Stimulated activated CD4-positive, alpha-beta T cell treated with anti-CD3 and anti-CD28 coated beads, Interleukin-4, amount 100 ng/mL, for 4 hours (primary cell): ENCODE measurements around the gene PRKACA.

ENCODE experiments used
- DNase-seq, 2 experiments: peaks; one replicate each; pipeline ENCODE4 v3.0.0-alpha.2; 2020

Gene PRKACA

GRCh38 chr19:14116525-14116917 lies 1.0 kb downstream of the PRKACA start:
- no peak for DNase-seq

DNA sequence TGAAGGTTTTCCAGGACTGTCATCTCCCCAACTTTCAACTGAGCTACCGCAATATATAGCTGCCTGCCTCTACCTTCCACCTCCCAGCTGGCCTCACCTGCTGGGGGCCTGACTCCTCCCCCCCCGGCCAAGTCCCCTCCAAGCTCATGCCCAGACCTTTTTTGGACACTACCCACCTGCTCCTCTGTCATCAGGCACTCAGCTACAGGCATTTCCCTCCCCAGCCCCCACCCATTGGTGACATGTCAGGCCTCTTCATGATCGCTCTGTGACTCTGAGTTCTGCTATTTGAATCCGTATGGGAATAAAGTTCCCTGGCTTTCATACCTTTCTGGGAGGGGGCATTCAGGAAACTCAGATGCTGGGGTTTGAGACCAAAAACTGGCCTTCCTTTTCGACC lies 1.8 kb downstream of the PRKACA start:
- DNase-seq, result no peak

- DNase-seq, result peak; percentile 37 to 50
These were observed 2.7 kb downstream of the PRKACA start for GRCh38 chr19:14114854-14115253.

- DNase-seq, result no peak
These were observed 3.1 kb downstream of the PRKACA start for GRCh38 chr19:14114439-14114838.

- DNase-seq, result peak; percentile 21 to 45
These were observed 3.7 kb downstream of the PRKACA start for GRCh38 chr19:14113762-14114414.

DNA sequence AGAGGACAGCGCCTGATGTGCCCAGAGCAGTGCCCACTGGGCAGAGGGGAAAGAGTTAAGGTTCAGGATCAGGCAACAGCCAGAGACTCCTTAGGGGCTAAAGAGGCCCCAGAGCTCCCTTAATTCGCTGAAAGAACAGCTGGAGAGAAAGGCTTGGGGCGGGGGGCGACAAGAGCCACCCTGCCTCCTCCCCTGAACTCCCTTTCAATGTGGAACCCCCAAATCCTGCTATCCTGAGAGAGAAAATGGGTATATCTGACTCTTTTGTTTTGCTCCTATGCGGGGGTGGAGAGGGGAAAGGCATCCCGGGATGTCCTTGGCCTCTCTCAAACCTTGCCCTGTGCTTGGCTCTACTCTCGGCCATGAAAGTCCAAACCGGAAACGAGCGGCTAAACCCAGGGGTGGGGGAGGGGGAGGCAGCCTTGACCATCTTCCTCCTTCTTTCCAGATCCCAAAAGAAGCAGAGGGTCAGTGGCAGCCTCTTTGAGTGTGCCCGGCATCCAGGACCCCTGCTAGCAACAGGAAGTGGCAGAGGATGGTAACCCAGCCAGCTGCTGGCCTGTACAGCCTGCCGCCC lies 4.7 kb downstream of the PRKACA start:
- no peak for DNase-seq

DNA sequence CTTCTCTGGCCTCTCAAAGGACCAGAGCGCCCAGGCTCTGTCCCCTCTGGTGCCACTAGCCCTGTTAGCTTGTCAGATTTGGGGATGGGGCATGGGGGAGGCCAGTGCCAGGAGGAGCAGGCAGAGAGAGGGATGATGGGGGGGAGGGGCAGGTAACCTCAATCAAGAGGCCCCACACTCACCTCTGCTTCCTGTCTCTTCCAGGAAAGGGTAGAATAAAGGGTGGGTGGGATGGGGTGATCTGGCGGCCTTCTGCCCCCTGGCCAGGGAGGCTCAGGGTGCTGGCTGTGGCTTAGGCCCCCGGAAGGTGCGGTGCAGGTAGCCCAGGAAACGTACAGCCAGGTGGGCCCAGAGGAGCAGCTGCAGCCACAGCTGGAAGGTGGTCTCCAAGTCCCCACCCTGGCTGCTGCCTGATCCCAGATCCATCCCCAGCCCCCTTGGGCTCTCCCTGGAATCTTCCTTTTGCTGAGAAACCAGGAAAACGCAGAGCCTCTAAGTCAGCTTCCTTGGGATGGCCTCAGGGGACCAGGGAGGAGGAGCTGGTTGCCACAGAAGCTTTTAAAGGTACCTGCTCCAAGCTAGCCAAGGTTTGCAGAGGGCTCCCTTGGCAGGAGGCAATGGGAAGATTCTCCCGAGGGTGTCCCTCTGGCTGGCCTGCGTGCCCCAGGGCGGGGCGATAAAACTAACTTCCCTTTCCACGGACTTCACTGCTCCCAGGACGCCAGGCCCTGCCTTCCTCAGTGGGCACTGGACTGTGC lies 5.3 kb downstream of the PRKACA start:
- DNase-seq, result no peak

DNA sequence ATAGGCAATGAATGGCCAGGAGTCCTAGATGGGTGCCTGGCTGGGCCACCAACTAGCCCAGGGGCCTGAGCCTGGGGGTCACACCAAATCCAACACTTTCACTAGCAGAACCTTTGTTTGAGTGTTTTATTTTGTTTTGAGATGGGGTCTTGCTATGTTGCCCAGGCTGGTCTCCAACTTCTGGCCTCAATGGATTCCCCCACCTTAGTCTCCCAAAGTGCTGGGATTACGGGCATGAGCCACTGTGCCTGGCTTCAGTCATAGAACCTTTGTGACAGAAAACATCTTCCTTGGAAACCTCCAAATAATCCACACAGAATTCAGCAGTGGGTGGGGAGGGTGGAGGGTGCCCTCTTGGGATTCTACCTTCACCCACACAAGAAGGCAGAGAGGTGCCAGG lies 6.1 kb downstream of the PRKACA start:
- no peak for DNase-seq

- no peak for DNase-seq
These were observed 6.9 kb downstream of the PRKACA start for GRCh38 chr19:14110650-14111049.

DNA sequence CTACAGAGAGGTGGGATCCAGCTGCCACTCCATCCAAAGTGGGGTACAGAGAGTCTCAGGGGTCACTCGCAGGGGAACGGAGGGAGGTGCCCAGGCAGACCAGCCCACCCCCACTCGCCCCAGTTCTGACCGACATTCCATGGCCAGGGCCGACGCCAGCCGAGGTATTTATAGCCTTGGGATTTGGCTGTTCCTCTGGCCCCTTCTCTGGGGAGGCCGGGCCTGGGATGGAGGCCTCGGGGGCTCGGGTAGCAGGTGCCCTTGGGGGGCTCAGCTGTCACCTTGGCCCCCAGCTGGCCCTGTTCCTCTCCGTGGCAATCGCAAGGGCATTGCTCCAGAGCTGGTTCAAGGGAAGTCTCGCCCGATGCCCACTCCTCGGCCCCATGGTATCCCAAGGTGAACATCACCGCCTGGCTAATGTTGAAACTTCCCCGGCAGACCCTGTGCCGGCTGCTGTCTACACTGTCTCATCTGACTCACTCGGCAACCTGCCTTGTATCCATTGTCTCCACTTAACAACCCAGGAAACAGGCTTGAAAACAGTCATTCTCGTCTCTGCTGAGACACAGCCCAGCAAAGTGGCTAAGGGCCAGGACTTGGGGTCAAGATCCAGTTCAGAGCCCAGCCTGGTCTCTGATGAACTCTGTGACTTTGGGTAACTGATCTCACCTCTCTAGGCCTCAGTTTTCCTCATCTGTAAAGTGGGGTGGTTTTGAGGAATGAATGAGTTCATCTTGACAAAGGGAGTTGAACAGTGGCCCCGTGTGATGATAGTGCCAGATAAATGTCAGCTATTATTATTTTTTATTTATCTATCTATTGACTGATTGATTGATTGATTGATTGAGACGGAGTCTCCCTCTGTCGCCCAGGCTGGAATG lies 9.7 kb downstream of the PRKACA start:
- no peak for DNase-seq

DNA sequence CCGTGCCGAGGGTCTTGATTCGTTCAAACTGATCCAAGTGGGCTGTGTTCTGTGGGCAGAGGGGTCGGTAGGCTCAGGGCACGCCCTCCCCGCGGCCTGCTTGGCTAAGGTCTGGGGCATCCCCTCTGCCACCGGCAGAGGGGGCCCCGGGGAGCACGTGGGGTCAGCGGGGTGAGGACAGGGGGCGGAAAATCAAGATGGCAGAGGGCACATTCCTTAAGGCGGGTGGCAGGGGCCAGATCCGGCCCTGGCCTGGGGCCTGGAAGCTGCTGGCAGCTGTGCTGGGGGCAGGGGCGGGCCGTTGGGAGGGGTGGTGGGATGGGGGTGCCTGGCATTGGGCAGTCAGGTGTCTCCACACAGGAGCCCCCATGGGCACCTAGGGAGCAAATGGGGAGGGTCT lies 10.7 kb downstream of the PRKACA start:
- no peak for DNase-seq

GRCh38 chr19:14105680-14106079 lies 11.9 kb downstream of the PRKACA start:
- no peak for DNase-seq

GRCh38 chr19:14103310-14103709 lies 14.3 kb downstream of the PRKACA start:
- DNase-seq, result no peak

- no peak for DNase-seq
These were observed 14.8 kb downstream of the PRKACA start for GRCh38 chr19:14102756-14103155.

GRCh38 chr19:14102102-14102696 lies 15.4 kb downstream of the PRKACA start:
- no peak for DNase-seq

GRCh38 chr19:14101003-14101545 lies 16.5 kb downstream of the PRKACA start:
- DNase-seq, result no peak

GRCh38 chr19:14097532-14098151 lies 19.9 kb downstream of the PRKACA start:
- DNase-seq, result no peak

GRCh38 chr19:14096272-14096992 lies 21.1 kb downstream of the PRKACA start:
- DNase-seq, result no peak

DNA sequence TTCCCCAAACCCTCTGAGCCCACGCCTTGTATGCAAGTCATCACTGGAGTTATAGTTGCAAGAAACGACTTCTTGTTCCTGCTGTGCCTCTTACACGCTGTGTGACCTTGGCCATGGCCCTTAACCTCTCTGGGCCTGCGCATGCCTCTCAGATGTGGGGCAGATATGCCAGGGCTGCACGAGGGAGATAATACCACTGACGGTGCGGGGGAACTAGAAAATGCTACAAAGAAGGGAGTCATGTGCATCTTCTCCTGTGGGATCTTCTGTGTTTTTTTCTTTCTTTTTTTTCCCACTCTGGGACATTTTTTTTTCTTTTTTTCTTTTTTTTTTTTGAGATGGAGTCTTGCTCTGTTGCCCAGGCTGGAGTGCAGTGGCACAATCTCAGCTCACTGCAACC lies 22.7 kb downstream of the PRKACA start:
- DNase-seq, result no peak

DNA sequence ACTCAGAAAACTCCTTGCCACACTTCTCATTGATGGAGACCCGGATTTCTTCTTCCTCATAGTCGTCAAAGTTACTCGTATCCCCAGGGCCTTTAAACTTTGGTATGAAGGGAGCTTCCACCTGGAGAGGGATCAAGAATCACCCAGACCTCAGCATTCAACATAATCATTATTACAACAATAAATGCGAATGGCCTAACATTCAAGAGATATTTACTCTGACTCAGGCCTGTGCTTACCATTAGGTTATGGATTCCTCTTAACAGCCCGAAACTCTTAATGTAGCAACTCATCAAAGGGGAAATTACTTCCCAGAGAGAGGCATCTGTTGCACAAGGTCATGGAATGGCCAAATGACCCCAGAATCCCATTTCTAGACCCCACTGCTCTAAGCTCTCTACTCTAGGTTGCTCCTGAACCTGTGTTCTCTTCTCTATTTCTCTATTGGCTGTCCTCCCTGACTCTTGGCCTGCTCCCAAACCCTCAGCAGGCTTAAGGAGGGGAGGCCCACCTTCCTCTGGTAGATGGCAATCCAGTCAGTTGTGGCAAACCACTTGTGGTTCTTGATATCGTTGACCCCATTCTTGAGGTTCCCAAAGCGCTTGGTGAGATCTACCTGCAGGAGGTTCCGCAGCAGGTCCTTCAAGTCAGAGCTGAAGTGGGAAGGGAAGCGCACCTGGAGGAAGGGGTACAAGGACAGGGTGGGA lies 24.3 kb downstream of the PRKACA start:
- DNase-seq, result no peak
